Nephron progenitor cell (in vitro differentiated cells): ENCODE measurements around the gene SHROOM3.
A peak's percentile ranks its signal among the peaks of the same experiment; 100 is the strongest.

Experiments
- DNase-seq: peaks from one replicate; pipeline ENCODE4 v3.0.0; 2021
- H3K27ac Mint-ChIP-seq: 2 replicates; pipeline ENCODE4 v1.8.0; 2021; ENCODE audit warnings: mild to moderate bottlenecking, moderate library complexity, mixed read lengths
- H3K27me3 Mint-ChIP-seq: 2 replicates; pipeline ENCODE4 v1.8.0; 2021; ENCODE audit warnings: mild to moderate bottlenecking, low read depth, mixed read lengths; ENCODE audit not compliant: poor library complexity
- H3K36me3 Mint-ChIP-seq: 2 replicates; pipeline ENCODE4 v1.8.0; 2021; ENCODE audit warnings: low read depth, mixed read lengths
- H3K4me1 Mint-ChIP-seq: 2 replicates; pipeline ENCODE4 v1.8.0; 2021; ENCODE audit warnings: mixed read lengths
- H3K4me3 Mint-ChIP-seq: 2 replicates; pipeline ENCODE4 v1.8.0; 2021; ENCODE audit warnings: mild to moderate bottlenecking, moderate library complexity, mixed read lengths
- H3K9me3 Mint-ChIP-seq: 2 replicates; pipeline ENCODE4 v1.8.0; 2021; ENCODE audit warnings: mild to moderate bottlenecking, moderate library complexity, mixed read lengths
- TF ChIP-seq, protein P1 (sequence below): fragments of 200-600 bp; sonication (generic); IDR thresholded peaks from 2 replicates; pipeline ENCODE4 v1.5.0; 2021; ENCODE audit warnings: antibody characterized with exemption

The SHROOM3 gene

DNA sequence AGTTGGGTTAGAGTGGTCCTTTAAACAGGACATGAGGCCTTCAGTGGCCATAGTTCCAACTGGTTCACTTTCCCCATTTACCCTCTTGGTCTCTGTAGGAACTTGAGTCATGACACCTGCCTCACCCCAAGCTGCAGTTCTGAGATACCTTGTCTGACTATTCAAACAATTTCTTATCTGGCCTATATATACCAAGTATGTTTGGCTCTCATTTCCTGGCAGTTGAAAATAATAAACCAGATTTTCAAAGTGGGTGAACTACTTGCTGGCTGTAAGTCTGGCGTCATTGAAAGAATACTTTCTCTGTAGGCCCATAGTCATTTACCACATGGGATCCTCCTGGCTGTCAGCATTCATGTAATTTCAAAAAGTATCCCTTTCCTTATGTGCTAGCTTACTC is 228.8 kb downstream of the SHROOM3 start:
- TF ChIP-seq, protein P1, sequence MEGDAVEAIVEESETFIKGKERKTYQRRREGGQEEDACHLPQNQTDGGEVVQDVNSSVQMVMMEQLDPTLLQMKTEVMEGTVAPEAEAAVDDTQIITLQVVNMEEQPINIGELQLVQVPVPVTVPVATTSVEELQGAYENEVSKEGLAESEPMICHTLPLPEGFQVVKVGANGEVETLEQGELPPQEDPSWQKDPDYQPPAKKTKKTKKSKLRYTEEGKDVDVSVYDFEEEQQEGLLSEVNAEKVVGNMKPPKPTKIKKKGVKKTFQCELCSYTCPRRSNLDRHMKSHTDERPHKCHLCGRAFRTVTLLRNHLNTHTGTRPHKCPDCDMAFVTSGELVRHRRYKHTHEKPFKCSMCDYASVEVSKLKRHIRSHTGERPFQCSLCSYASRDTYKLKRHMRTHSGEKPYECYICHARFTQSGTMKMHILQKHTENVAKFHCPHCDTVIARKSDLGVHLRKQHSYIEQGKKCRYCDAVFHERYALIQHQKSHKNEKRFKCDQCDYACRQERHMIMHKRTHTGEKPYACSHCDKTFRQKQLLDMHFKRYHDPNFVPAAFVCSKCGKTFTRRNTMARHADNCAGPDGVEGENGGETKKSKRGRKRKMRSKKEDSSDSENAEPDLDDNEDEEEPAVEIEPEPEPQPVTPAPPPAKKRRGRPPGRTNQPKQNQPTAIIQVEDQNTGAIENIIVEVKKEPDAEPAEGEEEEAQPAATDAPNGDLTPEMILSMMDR = no peak
- Mint-ChIP-seq H3K9me3 (no peaks in the 10 kb centered on the region), H3K4me1 (peaks cover 28% of the 10 kb centered on the region), H3K27ac (no peak overlapping the region), H3K4me3 (no peak overlapping the region), H3K27me3 (peaks cover 7% of the 10 kb centered on the region), H3K36me3 (peaks cover 27% of the 10 kb centered on the region)
- no peak for DNase-seq

DNA sequence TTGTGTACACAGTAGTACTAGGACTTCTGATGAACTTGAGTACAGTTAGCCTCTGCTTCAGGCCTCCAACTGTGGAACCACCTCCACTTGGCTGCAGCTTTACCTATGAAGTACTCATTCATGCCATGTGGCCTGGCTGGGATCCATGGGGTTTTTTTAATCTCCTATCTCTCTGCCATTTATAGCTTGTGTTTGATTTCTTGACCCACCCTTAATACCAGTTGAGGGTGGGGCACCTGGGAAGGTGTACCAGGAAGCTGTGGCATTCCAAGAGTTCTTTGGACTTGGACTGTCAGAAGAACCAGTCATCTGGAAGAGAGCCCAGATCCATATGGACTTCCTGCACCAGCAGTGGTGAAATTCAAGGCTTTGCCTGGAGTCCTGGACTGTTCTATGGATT is 230.1 kb downstream of the SHROOM3 start:
- no peak for DNase-seq
- TF ChIP-seq, protein P1 = no peak
- no peak overlapping the region for H3K27ac Mint-ChIP-seq
- H3K27me3 Mint-ChIP-seq = peaks cover 3% of the 10 kb centered on the region
- H3K4me1 Mint-ChIP-seq = peaks cover 37% of the 10 kb centered on the region
- H3K9me3 Mint-ChIP-seq = no peaks in the 10 kb centered on the region
- peaks cover 24% of the 10 kb centered on the region for H3K36me3 Mint-ChIP-seq
- H3K4me3 Mint-ChIP-seq = no peak overlapping the region

DNA sequence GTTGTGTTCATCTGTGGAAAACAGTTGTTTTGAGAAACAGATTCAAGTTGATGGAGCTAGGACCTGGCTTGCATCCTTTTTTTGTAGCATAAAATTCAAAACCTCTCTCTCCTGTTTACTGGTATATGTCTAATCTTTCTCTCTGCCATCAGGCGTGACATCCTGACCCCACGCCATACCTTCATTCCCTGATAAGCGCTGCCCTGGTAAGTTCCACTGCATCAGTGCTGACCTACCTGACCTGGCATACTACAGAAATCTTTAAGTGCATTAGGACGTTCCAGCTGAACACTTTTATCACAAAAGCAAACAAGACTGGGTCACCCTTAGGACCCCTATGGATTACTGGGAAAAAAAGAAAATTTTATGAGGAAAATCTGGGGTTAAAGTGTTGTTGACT is 230.7 kb downstream of the SHROOM3 start:
- no peak overlapping the region for H3K27ac Mint-ChIP-seq
- TF ChIP-seq, protein P1 = no peak
- H3K27me3 Mint-ChIP-seq = peaks cover 3% of the 10 kb centered on the region

DNA sequence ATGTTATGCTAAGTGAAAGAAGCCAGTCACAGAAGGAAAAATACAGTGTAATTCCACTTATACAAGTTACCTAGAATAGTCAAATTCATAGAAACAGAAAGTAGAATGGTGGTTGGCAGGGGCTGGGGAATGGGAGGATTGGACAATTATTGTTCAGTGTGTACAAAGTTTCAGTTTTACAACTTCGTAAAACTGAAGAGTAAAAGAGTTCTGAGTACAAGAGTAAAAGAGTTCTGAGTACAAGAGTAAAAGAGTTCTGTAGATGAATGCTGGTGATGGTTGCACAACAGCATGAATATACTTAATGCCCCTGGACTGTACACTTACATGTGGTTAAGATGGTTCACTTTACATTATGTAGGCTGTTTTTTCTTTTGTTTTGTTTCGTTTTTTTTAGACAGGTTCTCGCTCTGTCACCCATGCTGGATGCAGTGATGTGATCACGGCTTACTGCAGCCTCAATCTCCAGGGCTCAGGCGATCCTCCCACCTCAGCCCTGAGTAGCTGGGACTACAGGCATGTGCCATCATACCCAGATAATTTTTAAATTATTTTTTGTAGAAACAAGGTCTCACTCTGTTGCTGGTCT is 232.0 kb downstream of the SHROOM3 start:
- Mint-ChIP-seq H3K4me1 (peaks cover 46% of the 10 kb centered on the region), H3K27me3 (peaks cover 3% of the 10 kb centered on the region), H3K27ac (peak overlapping the region; percentile 77), H3K4me3 (no peak overlapping the region), H3K9me3 (no peaks in the 10 kb centered on the region), H3K36me3 (peaks cover 32% of the 10 kb centered on the region)
- no peak for DNase-seq
- TF ChIP-seq, protein P1 = no peak

More for the DNA sequence above, 230.7 kb downstream of the SHROOM3 start:
- Mint-ChIP-seq H3K4me3 (no peak overlapping the region), H3K36me3 (peaks cover 24% of the 10 kb centered on the region), H3K9me3 (no peaks in the 10 kb centered on the region), H3K4me1 (peaks cover 39% of the 10 kb centered on the region)
- DNase-seq = no peak

DNA sequence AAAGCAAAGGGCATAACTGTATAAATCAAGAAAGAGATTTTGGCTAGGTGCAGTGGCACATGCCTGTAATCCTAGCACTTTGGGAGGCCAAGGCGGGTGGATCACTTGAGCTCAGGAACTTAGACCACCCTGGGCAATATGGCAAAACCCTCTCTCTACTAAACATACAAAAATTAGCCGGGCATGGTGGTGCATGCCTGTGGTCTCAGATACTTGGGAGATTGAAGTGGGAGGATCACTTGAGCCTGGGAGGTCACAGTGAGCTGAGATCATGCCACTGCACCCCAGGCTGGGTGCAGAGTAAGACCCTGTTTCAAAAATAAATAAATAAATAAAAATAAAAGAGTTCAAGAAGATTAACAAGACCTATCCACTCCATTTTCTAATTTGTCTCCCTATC is 235.6 kb downstream of the SHROOM3 start:
- Mint-ChIP-seq H3K4me1 (peaks cover 47% of the 10 kb centered on the region), H3K4me3 (no peak overlapping the region), H3K27ac (no peak overlapping the region), H3K9me3 (no peaks in the 10 kb centered on the region), H3K27me3 (no peaks in the 10 kb centered on the region), H3K36me3 (peaks cover 47% of the 10 kb centered on the region)
- no peak for DNase-seq
- TF ChIP-seq, protein P1 = no peak

DNA sequence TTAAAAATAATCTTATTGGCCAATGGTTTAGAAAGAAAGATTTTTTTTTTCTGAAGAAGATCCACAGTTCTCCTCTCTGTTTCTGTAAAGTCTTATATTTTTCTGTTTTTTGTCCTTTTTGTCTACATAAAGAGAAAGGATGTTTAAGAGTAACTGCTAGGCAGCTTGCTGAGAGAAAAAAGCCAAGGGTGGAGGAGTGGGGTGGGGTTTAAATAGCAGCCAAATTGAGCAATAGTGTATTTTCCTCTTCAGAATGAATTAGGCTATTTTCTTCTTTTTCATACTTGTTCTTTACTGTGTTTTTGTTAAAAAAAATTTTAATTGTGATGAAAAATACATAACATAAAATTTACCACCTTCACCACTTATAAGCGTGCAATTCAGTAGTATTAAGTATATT is 238.3 kb downstream of the SHROOM3 start:
- Mint-ChIP-seq H3K4me1 (peaks cover 33% of the 10 kb centered on the region), H3K36me3 (peaks cover 48% of the 10 kb centered on the region), H3K4me3 (no peak overlapping the region), H3K9me3 (no peaks in the 10 kb centered on the region), H3K27ac (no peak overlapping the region), H3K27me3 (no peaks in the 10 kb centered on the region)
- TF ChIP-seq, protein P1 = no peak
- no peak for DNase-seq
